Measurements from ENCODE around the gene DBNL. TPM values are rescaled to one million over a fixed set of nuclear protein-coding genes. Genes with fewer than 3 reads are reported as not detected.

Gene DBNL
- total and polyA plus RNA-seq, 11 donors, result 29.9 to 86.3 (median 42.9) TPM

GRCh38 chr7:44103566-44103922, 59.0 kb downstream of the DBNL start:
- ATAC-seq (peak in 1 of 4 donors; percentile 2), DNase-seq (no peak)
- Histone ChIP-seq H3K27me3 (peaks cover 0 to 18% (median 0%) of the 10 kb centered on the region in 9 donors), H3K36me3 (peaks cover 0 to 17% (median 0%) of the 10 kb centered on the region in 9 donors), H3K4me1 (peaks cover 0 to 63% (median 27%) of the 10 kb centered on the region in 12 donors), H3K27ac (peak overlapping the region in 8 of 12 donors; percentile 41 to 88 (median 72)), H3K9me3 (no peaks in the 10 kb centered on the region), H3K4me3 (peak overlapping the region in 9 of 12 donors; percentile 23 to 76 (median 65))
- TF ChIP-seq, protein P1, sequence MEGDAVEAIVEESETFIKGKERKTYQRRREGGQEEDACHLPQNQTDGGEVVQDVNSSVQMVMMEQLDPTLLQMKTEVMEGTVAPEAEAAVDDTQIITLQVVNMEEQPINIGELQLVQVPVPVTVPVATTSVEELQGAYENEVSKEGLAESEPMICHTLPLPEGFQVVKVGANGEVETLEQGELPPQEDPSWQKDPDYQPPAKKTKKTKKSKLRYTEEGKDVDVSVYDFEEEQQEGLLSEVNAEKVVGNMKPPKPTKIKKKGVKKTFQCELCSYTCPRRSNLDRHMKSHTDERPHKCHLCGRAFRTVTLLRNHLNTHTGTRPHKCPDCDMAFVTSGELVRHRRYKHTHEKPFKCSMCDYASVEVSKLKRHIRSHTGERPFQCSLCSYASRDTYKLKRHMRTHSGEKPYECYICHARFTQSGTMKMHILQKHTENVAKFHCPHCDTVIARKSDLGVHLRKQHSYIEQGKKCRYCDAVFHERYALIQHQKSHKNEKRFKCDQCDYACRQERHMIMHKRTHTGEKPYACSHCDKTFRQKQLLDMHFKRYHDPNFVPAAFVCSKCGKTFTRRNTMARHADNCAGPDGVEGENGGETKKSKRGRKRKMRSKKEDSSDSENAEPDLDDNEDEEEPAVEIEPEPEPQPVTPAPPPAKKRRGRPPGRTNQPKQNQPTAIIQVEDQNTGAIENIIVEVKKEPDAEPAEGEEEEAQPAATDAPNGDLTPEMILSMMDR (IDR thresholded peaks at IDR 0.05), result no peak
- WGBS, 4 donors, result 62 to 84% (median 73%) methylated on average over 7 to 8 of the region's 8 CpGs
- intact Hi-C loops (cut with DNase I), result no loop called here

GRCh38 chr7:44103923-44104859, 59.7 kb downstream of the DBNL start, which contains the start of gene AEBP1:
Gene AEBP1 (plus strand): TSS chr7:44104345. CDS start chr7:44104666, 321 bp downstream.
- DNase-seq (peak in 4 of 5 donors; percentile 50 to 66 (median 58)), ATAC-seq (peak in 3 of 4 donors; percentile 4 to 66 (median 33))
- H3K27ac ChIP-seq, result peak within 1 kb of the TSS; percentile 14 to 90 (median 74)
- intact Hi-C loops (cut with DNase I), result no loop called here
- no peaks in the 10 kb centered on the region for H3K9me3 ChIP-seq
- peaks cover 0 to 63% (median 27%) of the 10 kb centered on the region in 12 donors for H3K4me1 ChIP-seq
- H3K36me3 ChIP-seq, result peaks cover 0 to 24% (median 0%) of the 10 kb centered on the region in 9 donors
- H3K27me3 ChIP-seq, result peaks cover 0 to 18% (median 0%) of the 10 kb centered on the region in 9 donors
- TF ChIP-seq POLR2A (IDR thresholded peaks at IDR 0.05), result no peak
- TF ChIP-seq, protein P1 (IDR thresholded peaks at IDR 0.05), result no peak
- 6 to 7% (median 7%) methylated on average over 45 to 83 of the region's 87 CpGs for WGBS, 4 donors
- H3K4me3 ChIP-seq, result peak within 1 kb of the TSS; percentile 32 to 76 (median 60)

DNA sequence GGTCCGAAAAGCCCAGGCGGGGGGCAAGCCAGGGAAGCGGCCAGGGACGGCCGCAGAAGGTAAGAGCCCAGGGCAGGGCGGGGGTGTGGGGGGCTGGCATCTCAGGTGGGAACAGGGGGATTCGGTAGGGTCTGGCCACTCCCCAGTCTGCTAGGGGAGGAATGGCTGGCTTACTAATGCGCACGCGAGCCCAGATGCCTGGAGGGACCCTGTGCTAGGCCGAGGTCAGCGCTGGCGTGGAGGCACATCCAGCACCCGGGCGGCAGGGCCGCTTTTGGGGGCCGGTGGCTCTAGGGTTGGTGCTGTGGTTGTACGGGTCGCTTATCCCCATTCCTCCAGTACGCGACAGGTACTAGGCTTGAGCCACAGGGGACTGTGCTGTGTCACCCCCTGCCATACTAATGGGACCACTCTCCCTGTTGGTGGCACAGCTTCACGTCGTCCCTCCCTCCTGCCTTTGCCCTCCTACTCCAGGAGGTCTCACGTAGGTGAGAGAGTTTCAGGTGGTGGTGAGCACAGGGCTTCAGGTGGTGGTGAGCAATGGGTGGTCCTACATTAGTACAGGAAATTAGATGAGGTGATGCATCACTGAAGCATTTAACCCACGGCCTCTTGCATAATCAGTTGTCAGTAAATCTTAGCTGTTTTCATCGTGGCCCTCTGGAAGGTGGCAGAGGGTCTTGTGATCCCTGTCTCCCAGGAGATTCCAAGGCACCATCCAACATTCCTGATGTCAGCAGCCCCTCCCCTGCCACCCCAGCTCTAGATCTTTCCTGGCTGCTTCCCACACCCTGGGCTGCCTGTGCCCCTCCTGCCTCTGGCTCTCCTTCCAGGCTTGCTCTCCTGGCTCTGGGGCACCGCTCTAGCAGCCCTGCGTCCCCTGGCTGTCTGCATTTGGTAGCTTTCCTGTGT, 60.6 kb downstream of the DBNL start:
- peak in 2 of 5 donors; percentile 47 to 64 for DNase-seq
- Histone ChIP-seq H3K4me3 (peak overlapping the region; percentile 32 to 76 (median 60)), H3K36me3 (peaks cover 0 to 33% (median 0%) of the 10 kb centered on the region in 9 donors), H3K27ac (peak overlapping the region; percentile 14 to 90 (median 74)), H3K4me1 (peaks cover 0 to 60% (median 20%) of the 10 kb centered on the region in 12 donors), H3K27me3 (peaks cover 0 to 18% (median 0%) of the 10 kb centered on the region in 9 donors), H3K9me3 (no peaks in the 10 kb centered on the region)
- no peak for TF ChIP-seq POLR2A (IDR thresholded peaks at IDR 0.05)
- TF ChIP-seq, protein P1 (IDR thresholded peaks at IDR 0.05), result no peak
- intact Hi-C loops (cut with DNase I), result no loop called here
- 38 to 47% (median 42%) methylated on average over 27 to 28 of the region's 28 CpGs for WGBS, 4 donors
- ATAC-seq, result peak in 3 of 4 donors; percentile 19 to 44 (median 29)
